Stimulated activated memory B cell treated with anti-CD40 and anti-IgM and Interleukin-4, amounts not matched to agents 10 μg/mL and 1 μg/mL and 100 μg/mL, for 72 hours (primary cell): ENCODE data around the gene PTPN20.
"Not testable (repeated sequence)": the region's sequence is repeated elsewhere in the genome, so short reads cannot be mapped to it uniquely, and the experiment has no call there.

Source experiments
- ATAC-seq: fragments of 150-1000 bp; cut with Tn5 transposase; 2 replicates; pipeline ENCODE4 v1.10.0; 2021
- H3K27ac Mint-ChIP-seq: one replicate; pipeline ENCODE4 v1.8.0; 2022; ENCODE audit warnings: mild to moderate bottlenecking, mixed read lengths
- H3K27me3 Mint-ChIP-seq: one replicate; pipeline ENCODE4 v1.8.0; 2022; ENCODE audit warnings: mixed read lengths
- H3K36me3 Mint-ChIP-seq: one replicate; pipeline ENCODE4 v1.8.0; 2022; ENCODE audit warnings: mixed read lengths
- H3K4me1 Mint-ChIP-seq: one replicate; pipeline ENCODE4 v1.8.0; 2022; ENCODE audit warnings: mixed read lengths
- H3K4me3 Mint-ChIP-seq: one replicate; pipeline ENCODE4 v1.8.0; 2022; ENCODE audit warnings: mild to moderate bottlenecking, moderate library complexity, mixed read lengths
- H3K9me3 Mint-ChIP-seq: one replicate; pipeline ENCODE4 v1.8.0; 2022; ENCODE audit warnings: mixed read lengths

The PTPN20 gene

GRCh38 chr10:46925853-46926252 lies 14.6 kb downstream of the PTPN20 start:
- H3K4me1 Mint-ChIP-seq, H3K4me3 Mint-ChIP-seq, H3K36me3 Mint-ChIP-seq, H3K27me3 Mint-ChIP-seq, H3K9me3 Mint-ChIP-seq, H3K27ac Mint-ChIP-seq, ATAC-seq: not testable (repeated sequence)

GRCh38 chr10:46928810-46929209 lies 17.6 kb downstream of the PTPN20 start:
- not testable (repeated sequence) for H3K4me1 Mint-ChIP-seq, H3K27me3 Mint-ChIP-seq, H3K36me3 Mint-ChIP-seq, H3K4me3 Mint-ChIP-seq, H3K27ac Mint-ChIP-seq, H3K9me3 Mint-ChIP-seq, ATAC-seq

- H3K27ac Mint-ChIP-seq, H3K4me3 Mint-ChIP-seq, H3K4me1 Mint-ChIP-seq, H3K27me3 Mint-ChIP-seq, H3K9me3 Mint-ChIP-seq, ATAC-seq, H3K36me3 Mint-ChIP-seq: not testable (repeated sequence)
Measured at GRCh38 chr10:46932383-46932782, 21.2 kb downstream of the PTPN20 start.

- ATAC-seq, H3K27me3 Mint-ChIP-seq, H3K9me3 Mint-ChIP-seq, H3K4me3 Mint-ChIP-seq, H3K36me3 Mint-ChIP-seq, H3K4me1 Mint-ChIP-seq, H3K27ac Mint-ChIP-seq: not testable (repeated sequence)
Measured at GRCh38 chr10:46941091-46941490, 29.9 kb downstream of the PTPN20 start.

GRCh38 chr10:46948687-46949518 lies 37.7 kb downstream of the PTPN20 start:
- H3K27me3 Mint-ChIP-seq, H3K27ac Mint-ChIP-seq, H3K36me3 Mint-ChIP-seq, H3K4me3 Mint-ChIP-seq, H3K9me3 Mint-ChIP-seq, H3K4me1 Mint-ChIP-seq: not testable (repeated sequence)
- ATAC-seq = peak; percentile 47

- H3K27ac Mint-ChIP-seq, H3K4me3 Mint-ChIP-seq, H3K9me3 Mint-ChIP-seq, H3K4me1 Mint-ChIP-seq, H3K36me3 Mint-ChIP-seq, ATAC-seq, H3K27me3 Mint-ChIP-seq: not testable (repeated sequence)
Measured at GRCh38 chr10:46952540-46952939, 41.3 kb downstream of the PTPN20 start.

GRCh38 chr10:46960742-46961141 lies 49.5 kb downstream of the PTPN20 start:
- not testable (repeated sequence) for H3K27ac Mint-ChIP-seq, H3K4me1 Mint-ChIP-seq, H3K36me3 Mint-ChIP-seq, H3K4me3 Mint-ChIP-seq, H3K9me3 Mint-ChIP-seq, ATAC-seq, H3K27me3 Mint-ChIP-seq

- not testable (repeated sequence) for H3K4me3 Mint-ChIP-seq, H3K27me3 Mint-ChIP-seq, H3K27ac Mint-ChIP-seq, H3K36me3 Mint-ChIP-seq, H3K9me3 Mint-ChIP-seq, H3K4me1 Mint-ChIP-seq, ATAC-seq
Measured at GRCh38 chr10:46963356-46963755, 52.1 kb downstream of the PTPN20 start.

- not testable (repeated sequence) for H3K4me3 Mint-ChIP-seq, H3K27me3 Mint-ChIP-seq, H3K27ac Mint-ChIP-seq, H3K4me1 Mint-ChIP-seq, H3K9me3 Mint-ChIP-seq, H3K36me3 Mint-ChIP-seq, ATAC-seq
Measured at GRCh38 chr10:46967013-46967412, 55.8 kb downstream of the PTPN20 start.

- H3K4me1 Mint-ChIP-seq, H3K9me3 Mint-ChIP-seq, ATAC-seq, H3K27me3 Mint-ChIP-seq, H3K4me3 Mint-ChIP-seq, H3K27ac Mint-ChIP-seq, H3K36me3 Mint-ChIP-seq: not testable (repeated sequence)
Measured at GRCh38 chr10:46980223-46980622, 69.0 kb downstream of the PTPN20 start.

- not testable (repeated sequence) for H3K4me3 Mint-ChIP-seq, H3K36me3 Mint-ChIP-seq, H3K4me1 Mint-ChIP-seq, H3K27me3 Mint-ChIP-seq, H3K9me3 Mint-ChIP-seq, H3K27ac Mint-ChIP-seq
- peak; percentile 88 for ATAC-seq
Measured at GRCh38 chr10:46987233-46987924, 76.2 kb downstream of the PTPN20 start.

GRCh38 chr10:46992803-46993561 lies 81.8 kb downstream of the PTPN20 start:
- peaks cover 20% of the 10 kb centered on the region for H3K27me3 Mint-ChIP-seq
- ATAC-seq = peak; percentile 58
- peaks cover 6% of the 10 kb centered on the region for H3K36me3 Mint-ChIP-seq
- no peaks in the 10 kb centered on the region for H3K4me1 Mint-ChIP-seq
- no peak overlapping the region for H3K27ac Mint-ChIP-seq
- H3K9me3 Mint-ChIP-seq = peaks cover 9% of the 10 kb centered on the region
- H3K4me3 Mint-ChIP-seq = no peak overlapping the region

GRCh38 chr10:46995234-46995633 lies 84.0 kb downstream of the PTPN20 start:
- no peak overlapping the region for H3K27ac Mint-ChIP-seq
- peaks cover 23% of the 10 kb centered on the region for H3K27me3 Mint-ChIP-seq
- no peak overlapping the region for H3K4me3 Mint-ChIP-seq
- no peak for ATAC-seq
- H3K4me1 Mint-ChIP-seq = no peaks in the 10 kb centered on the region
- H3K36me3 Mint-ChIP-seq = peaks cover 6% of the 10 kb centered on the region
- peaks cover 9% of the 10 kb centered on the region for H3K9me3 Mint-ChIP-seq

- H3K4me3 Mint-ChIP-seq = no peak overlapping the region
- H3K27ac Mint-ChIP-seq = no peak overlapping the region
- no peak for ATAC-seq
- peaks cover 14% of the 10 kb centered on the region for H3K27me3 Mint-ChIP-seq
- no peaks in the 10 kb centered on the region for H3K4me1 Mint-ChIP-seq
- peaks cover 9% of the 10 kb centered on the region for H3K9me3 Mint-ChIP-seq
- peaks cover 6% of the 10 kb centered on the region for H3K36me3 Mint-ChIP-seq
Measured at GRCh38 chr10:46998192-46998591, 87.0 kb downstream of the PTPN20 start.

GRCh38 chr10:46998595-46998994 lies 87.4 kb downstream of the PTPN20 start:
- peaks cover 14% of the 10 kb centered on the region for H3K27me3 Mint-ChIP-seq
- H3K27ac Mint-ChIP-seq = no peak overlapping the region
- ATAC-seq = no peak
- H3K36me3 Mint-ChIP-seq = peaks cover 6% of the 10 kb centered on the region
- peaks cover 9% of the 10 kb centered on the region for H3K9me3 Mint-ChIP-seq
- H3K4me3 Mint-ChIP-seq = no peak overlapping the region
- no peaks in the 10 kb centered on the region for H3K4me1 Mint-ChIP-seq

- no peak overlapping the region for H3K4me3 Mint-ChIP-seq
- no peak overlapping the region for H3K27ac Mint-ChIP-seq
- H3K27me3 Mint-ChIP-seq = peaks cover 14% of the 10 kb centered on the region
- no peaks in the 10 kb centered on the region for H3K4me1 Mint-ChIP-seq
- ATAC-seq = no peak
- H3K9me3 Mint-ChIP-seq = peaks cover 9% of the 10 kb centered on the region
- peaks cover 6% of the 10 kb centered on the region for H3K36me3 Mint-ChIP-seq
Measured at GRCh38 chr10:46999217-46999616, 88.0 kb downstream of the PTPN20 start.
